Embryonic facial prominence (tissue), 1 donor: ENCODE data around the gene CSRP1.
"Not testable (repeated sequence)": the region's sequence is repeated elsewhere in the genome, so short reads cannot be mapped to it uniquely, and the experiment has no call there.

Experiments used
- DNase-seq: peaks from one replicate; pipeline ENCODE4 v3.0.0-alpha.2; 2016; ENCODE audit errors: extremely low spot score

CSRP1 gene

DNA sequence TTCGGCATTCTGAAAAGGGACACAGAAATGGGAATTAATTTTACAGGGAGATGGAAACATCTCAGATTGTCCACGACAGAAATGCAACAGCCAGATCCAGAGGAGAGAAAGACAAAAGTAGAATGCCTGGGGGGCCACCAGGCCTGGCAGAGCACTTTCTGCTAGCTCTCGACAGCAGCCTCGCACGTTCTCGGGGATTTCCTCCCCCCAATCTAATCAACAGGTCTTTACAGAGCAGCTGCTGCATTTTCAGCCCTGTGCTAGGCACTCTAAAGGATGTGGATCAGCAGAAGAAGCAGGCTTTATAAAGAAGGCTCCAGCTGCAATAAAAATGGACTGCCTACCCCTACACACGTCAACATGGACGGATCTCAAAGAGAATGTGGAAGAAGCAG lies 10.6 kb downstream of the CSRP1 start:
- DNase-seq: no peak

DNA sequence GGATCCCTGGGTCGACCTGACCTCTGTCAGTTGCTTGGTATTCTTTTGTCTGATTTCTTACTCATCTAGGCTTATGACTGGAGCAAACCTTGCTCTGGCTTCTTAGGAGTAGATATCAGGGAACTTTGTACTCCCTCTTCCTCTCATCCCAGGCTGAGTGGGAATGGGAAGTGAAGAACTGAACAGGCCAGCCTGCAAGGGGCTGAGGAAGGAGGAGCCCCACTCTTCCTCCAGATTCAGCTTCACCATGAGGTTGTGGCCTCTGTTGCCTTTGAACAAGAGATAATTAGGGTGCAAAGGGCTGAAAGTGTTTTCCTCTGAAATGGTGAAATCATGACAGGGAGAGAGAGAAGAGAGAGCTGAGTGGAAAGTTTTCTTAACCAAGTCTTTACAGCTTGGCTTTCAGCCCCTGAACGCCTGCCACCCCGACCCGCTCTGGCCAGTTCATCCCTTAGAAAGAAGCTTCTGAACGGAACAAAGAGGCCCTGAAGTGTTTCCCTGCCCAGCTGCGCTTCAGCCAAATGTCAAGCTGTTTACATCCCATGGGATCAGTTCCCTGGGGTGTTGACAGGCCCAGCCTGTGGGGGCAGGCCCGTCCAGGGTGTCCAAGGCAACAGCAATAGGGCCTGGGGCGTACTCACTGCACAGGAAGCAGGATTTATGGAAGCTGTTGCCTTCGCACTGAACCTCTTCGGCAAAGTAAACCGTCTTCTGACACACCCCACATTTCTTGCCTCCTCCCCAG lies 11.2 kb downstream of the CSRP1 start:
- DNase-seq: no peak

DNA sequence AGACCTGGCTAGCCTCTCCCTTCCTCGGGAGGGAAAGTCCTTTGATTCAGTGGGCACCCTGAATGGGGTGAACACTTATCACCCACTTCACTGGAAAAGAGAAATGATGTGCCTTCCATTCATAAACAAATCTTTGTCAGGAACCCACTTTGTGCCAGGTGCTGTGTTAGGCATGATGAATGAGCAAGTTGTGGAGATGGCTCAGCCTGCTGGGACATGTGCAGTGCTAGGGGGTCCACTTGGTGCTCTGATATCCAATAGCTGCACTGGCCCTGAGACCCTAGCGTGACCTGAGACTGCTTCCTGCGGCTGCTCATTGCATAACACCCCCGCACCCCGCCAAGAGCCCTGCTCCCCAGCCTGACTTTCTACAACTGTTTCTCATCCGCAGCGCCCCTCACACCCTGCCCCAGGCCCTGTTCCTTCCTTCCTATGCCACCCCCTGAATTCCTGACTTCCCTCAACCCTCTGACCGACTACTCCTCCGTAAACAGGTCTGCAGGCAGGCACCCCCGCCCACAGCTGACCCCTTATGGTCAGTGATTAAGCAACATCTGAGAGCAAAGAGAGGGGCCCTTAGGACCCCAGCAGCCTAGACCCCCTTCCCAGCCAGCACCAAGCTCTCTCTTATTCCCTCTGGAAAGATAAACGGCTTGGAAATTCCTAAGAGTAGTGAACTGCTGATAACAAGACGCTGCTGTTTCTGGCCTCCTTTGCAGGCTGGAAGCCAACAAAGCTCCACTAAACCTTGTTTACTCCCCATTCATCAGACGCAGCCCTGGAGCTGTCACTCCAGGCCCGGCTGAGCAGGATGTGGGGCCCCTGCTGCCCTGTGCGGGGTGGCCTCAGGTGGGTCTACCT lies 12.9 kb downstream of the CSRP1 start:
- DNase-seq: no peak

DNA sequence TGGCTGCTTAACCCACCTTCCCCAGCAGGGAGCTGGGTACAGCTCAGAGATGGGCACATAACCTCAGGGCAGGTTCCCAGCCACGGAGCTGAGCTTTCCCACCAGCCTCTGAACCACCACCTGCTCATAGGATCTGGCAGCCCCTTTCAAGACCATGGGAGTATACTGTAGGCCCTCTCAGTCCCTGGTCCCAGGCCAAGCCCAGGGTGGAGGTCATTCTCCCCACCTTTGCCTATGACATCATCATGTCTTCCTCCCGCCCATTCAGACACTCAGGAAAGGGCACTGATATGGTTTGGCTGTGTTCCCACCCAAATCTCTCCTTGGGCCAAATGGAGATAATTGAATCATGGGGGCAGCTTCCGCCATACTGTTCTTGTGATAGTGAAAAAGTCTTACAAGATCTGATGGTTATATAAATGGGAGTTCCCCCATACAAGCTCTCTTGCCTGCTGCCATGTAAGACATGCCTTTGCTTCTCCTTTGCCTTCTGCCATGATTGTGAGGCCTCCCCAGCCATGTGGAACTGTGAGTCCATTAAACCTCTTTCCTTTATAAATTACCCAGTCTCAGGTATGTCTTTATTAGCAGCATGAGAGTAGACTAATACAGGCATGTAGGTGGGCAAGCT lies 13.8 kb downstream of the CSRP1 start:
- not testable (repeated sequence) for DNase-seq

DNA sequence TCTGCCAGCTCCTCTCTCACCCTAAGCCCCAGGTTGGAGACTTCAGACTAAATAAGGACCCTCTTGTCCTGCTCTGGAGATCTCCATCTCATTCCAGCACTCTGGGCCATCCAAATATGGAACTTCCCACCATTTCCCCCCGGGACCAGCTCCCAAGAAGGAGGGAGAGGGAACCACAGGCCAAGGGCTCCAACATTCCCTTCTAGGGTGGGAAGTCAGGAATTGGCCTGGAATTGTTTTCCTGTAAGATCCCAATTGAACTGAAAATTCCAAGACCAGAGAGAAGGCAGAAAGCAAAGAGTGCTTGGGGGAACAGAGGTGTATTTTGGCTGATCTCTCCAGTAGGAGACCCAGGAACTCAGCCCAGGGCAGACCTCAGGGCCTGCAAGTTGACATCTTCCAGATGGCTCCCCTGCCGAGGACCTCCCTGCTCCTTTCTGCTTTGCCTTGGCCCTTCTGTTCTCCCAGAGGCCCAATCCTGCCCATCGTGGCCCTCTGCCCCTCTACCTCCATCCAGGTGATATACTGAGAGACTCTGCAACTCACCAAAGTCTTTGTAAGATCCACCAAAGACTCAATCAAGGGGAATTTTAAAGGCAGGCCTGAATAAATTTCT lies 14.9 kb downstream of the CSRP1 start:
- no peak for DNase-seq

DNA sequence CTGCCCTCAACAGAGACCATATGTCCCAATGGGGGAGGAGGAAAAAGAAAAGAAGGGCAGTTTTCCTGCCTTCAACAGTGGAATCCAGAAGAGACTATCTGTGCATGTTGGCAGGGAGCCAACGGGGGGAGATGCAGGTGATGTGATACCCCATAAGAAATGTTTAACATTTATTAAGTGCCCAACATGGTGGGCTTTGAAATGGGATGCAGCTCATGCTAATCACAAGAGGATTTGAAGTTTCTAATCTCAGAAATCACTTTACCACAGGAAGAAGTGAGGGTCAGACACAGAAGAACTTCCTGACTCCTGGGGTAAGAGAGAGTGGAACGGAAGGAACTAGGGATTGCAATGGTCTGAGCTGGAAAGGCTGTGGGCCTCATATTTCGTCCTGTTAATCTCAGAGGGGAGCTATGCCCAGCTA lies 16.2 kb downstream of the CSRP1 start:
- DNase-seq: no peak

DNA sequence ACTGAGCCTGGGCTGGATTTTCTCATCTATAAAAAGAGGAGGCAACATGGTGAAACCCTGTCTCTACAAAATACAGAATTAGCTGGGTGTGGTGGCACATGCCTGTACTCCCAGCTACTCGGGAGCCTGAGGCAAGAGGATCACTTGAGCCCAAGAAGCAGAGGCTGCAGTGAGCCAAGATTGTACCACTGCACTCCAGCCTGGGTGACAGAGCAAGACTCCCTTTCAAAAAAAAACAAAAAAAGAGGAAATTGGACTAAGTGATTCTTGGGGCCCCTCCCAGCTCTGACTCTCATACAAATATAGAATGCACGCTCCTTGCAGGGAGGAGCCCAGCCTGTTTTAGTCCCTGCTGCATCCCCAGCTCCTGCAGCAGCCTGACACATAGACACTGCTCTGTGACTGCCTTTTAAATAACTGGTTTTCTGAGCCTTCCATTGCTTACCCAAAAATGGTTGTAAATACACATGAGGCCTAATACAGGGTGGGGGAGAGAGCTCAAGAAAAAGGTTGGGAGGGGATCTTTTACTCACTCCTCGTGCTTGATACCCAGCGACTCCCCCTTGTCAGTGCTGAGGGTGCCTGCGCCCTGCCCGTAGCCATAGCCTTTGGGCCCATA lies 17.2 kb downstream of the CSRP1 start:
- DNase-seq: no peak

DNA sequence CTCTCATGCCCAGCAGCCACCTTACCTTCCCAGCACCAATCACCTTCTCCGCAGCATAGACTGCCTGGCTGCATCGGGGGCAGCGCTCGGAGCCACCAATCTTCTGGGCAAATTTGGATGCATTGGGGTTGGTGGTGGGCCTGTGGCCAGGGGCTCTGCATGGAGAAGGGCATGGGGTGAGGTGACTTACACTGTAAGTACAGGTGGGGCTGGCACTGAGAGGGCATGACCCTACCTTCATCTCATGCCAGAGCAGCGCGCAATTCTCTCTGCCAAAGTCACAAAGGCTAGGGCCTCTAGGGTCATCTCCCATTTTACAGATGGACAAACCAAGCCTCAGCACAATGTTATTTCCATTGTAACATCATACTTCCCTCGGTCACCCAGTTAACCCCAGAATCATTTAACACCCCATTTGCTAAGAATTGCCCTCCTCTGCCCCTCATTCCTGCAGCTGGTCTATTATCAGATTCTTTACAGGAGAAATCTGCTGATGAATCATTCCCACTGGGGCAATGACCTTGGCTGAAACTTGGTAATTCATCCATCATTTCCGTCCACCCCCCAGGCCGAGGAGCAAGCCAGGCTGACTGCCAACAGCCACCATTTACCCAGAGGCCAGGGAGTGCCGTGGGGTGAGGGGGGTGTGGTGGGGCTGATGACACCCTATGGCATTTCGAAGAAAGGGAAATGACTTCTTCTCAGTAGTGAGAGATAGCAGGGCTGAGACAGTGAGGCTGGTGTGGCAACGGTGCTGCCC lies 17.9 kb downstream of the CSRP1 start:
- no peak for DNase-seq

DNA sequence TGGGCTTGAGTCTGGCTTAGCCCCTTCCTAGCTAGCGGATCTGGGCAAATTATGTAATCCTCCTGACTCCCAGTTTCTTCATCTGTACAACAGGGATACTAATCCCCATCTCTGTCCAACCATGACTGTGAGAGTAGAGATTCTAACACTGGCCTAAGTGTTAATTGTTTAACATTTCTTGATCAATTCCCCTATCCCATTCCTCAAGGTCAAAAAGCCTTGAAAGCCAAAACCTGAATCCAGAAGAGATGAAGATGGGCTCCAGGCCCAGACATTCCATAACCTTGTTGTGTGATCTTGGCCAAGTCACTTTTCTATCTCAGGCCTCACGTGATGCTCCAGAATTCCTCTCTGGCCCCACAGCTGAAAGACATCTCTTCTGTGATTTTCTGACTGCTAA lies 19.2 kb downstream of the CSRP1 start:
- no peak for DNase-seq

DNA sequence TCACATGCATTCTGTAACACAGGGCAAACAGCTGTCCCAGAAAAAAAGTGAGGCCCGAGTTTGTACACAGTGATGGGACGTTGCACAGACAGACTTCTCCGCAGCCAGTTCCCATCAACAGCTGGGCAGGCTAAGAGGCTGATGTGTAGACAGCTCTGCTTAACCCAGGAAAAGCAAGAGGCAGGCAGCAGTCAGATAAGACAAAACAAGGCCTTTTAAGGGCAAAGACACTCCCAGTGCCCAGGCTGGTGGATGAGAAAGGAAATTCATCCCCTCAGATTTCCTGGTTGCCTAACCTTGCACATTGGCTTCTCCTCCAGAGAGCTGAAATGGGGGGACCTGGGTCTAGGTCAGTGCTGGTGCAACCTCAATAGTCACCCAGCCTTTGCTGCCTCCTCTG lies 20.7 kb downstream of the CSRP1 start:
- no peak for DNase-seq

DNA sequence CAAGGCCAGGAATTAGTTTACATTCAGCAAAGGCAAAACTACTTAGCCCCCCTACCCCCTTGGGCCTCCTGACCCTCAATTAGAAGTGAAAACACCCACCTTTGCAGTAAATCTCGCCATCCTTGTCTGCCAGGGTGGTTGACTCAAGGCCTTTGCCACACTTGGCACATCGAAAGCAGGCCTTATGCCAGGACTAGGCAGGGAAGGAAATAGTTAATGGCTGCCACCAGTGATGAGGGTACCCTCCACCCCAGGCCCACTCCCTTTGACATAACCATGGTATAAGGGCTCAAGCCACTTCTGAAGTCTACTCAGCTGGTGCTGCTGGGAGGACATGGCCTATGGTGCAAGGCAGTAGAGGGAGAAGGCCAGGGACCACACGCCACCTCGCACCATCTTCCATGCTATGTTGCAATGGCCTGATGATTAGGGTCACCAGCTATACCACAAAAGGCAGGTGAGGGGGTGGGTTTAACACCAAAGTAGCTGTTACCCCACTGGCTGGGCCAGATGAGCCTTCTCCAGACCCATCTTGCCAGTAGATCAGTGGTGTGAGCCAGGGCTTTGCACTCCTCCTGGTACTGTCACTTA lies 21.6 kb downstream of the CSRP1 start:
- no peak for DNase-seq

DNA sequence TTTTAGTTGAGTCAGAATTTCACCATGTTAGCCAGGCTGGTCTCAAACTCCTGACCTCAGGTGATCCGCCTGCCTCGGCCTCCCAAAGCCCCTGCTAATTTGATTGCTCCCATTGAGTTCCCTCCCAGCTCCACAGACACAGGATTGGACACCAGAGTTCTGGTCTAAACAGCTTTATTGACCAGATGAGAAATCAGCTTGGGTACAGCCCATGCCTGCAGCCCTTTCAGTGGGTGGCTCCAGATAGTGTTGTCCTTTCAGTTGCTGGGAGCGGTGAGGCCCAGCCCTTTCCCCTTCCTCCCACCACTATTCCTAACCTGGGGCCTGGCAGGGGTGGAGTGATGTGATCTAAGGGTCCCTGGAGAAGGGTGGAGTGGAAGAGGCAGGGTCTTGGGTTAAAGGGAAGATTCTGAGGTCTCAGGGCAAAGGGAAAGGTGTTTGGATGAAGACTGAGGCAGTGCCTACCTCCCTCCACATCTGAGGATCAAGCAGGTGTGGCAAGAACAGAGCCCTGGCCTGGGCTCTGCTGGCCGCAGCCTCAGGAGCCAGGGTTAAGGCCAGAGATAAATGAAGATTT lies 23.5 kb downstream of the CSRP1 start:
- DNase-seq: no peak

DNA sequence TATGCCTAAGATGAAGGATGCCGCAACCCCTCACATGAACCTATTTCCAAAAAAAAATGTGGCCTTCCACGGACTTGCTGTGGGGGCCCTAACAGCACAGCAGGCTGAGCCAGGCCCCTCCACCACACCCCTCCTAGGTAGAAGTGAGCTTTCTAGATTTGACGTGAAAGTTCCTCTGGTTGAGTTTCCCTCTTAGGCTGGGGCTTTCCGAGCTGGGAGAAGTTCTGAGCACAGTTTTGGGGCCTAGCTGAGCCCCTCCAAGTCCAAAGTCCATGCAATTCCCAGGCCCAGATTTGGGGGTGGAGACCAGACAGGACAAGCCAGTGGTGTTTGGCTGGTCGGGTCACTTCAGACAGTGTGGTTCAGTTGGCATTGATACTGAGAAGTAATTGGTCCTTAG lies 24.2 kb downstream of the CSRP1 start:
- no peak for DNase-seq

DNA sequence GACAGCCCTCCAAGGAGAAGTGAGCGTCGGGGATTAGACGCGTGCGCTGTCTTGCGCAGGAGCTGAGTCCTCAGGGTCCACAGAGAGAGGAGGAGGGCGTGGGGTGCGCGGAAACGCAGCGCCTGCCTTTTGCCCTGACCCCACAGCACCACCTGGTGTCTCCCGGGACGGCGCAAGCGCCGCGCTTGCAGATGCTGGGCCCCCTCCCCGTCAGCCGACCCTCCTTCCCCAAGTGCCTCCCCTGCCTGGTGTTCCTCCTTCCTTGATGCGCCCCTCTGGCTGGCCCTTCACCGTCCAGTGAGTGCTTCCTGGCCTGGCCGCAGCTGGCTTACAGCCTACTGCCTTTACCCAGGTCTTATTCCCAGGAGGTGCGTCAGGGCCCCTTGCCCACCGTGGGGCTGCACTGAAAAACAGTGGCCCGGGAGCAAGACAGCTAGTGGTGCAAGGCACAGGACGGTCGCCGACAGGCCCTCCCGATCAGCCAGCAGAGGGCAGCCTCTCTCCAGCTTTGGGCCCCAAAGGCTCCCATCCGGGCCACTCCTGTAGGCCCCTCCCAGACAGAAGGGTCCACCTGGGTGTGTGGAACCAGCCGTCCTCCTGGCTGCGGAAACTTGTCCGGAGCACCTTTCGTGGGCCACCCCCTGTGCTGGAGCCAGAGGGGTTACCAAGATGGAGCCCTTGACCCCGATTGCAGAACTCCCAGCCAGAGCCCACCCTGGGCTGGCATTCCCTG lies 25.0 kb downstream of the CSRP1 start:
- no peak for DNase-seq

DNA sequence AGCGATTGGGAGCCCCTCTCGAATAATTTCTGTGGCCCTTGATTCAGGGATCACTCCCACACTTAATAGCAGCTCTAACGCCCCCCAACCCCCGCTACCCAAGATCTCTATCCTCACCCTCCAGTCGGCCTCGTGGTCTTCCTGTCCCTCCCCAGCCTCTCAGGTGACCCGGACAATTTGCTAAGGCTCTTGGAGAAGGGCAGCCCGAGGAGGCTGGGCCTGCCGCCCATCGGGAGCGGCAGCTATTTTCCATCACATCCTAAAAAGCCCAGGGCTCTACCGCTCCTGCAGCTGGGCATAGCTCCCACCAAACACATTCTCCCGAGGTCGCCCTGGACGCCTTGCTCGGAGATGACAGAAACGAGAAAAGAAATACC lies 25.9 kb downstream of the CSRP1 start:
- DNase-seq: no peak

DNA sequence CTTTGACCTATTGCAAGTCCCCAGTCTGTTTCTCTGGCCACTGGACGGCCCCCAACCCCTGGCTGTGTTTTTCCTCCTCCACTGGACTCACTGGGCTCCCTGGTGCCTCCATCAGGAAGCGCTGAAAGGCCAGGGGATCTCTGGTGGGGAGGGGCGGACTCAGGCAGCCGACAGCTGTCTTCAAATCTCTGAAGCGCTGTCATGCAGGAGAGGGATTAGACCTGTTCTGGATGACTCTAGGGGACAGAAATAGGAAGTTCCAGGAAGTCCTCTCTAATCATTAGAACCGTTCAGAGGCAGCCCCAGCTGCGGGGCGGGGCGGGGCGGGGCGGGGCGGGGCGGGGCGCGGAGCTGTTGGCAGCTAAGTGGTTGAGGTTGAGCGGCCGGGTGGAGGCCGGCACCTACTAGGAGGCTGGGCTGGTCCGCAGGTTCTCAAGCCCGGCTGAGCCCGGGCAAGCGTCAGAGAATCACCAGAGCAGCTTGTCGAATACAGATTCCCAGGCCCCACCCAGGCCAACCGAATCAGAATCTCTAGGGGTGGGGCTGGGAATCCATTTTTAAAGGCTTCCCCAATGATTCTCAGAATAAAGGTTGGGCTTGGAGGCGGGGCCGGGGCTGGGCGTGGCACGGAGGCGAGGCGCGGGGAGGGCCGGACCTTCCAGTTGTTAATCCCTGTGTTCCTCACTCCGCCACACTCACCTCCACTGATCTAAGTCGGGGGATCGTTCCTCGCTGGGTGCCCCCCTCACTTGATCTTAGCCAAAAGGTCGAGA lies 26.5 kb downstream of the CSRP1 start:
- no peak for DNase-seq

DNA sequence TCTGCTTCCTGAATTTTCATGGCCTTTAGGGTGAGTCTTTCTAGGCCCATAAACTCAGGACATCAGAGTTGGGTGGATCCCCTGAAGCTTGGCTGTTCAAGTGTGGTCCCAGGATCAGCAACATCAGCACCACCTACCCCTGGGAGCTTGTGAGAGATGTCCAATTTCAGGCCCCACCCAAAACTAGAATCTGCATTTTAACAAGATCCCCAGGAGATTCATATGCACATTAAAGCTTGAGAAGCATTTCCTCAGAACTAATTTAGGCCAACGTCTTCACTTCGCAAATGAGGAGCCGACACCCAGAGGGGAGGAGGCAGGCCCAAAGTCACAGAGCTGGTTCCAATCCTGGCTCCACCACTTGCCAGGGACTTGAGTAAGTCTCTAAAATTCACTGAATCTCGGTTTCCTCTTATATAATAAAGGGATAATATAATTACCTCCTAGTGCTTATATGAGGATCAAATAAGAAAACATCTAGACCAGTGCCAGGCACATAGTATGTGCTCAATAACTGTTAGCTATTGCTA lies 27.7 kb downstream of the CSRP1 start:
- DNase-seq: no peak

DNA sequence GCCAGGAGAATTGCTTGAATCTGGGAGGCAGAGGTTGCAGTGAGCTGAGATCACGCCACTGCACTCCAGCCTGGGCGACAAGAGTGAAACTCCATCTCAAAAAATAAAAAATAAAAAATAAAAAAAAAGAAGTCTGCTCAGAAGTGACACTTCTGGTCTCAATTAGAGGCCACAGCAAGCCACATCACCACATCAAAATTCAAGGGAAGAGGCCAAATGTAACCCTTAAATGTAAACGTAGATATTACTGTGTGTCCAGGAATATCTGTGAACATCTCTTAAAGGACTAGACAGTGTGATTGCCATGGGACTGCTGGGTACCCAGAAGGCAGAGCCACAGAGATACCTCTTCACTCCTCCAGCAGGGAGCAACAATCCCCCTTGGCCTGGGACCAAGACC lies 28.3 kb downstream of the CSRP1 start:
- DNase-seq: not testable (repeated sequence)
